GM12873 (cell line): Measurements from ENCODE around the gene KRTAP9-7.

Experiments
- TF ChIP-seq, protein P1 (sequence below): IDR thresholded peaks from 2 replicates; pipeline ENCODE4 v1.5.1; 2012; ENCODE audit warnings: low read depth, mild to moderate bottlenecking, moderate library complexity, low read length, control low read depth; ENCODE audit not compliant: insufficient read depth; ENCODE audit errors: missing control alignments

Gene KRTAP9-7

DNA sequence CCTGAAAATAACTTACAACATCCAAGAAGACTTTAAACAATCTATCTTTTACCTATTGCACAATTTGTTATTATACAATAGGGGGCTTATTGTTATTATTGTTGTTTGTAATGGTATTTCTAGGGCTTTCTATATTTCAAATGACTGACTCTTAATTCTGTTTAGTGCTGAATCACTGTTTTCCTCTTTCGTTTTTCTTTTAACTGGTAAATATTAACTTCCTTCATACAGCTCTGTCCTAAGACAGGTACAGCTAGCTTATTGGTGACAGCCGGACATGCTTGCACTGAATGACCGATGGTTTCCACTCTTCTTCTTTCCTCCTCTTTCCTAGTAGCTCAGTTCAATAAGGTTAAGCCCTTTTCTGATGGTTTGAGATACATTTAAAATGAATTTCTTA lies 11.6 kb downstream of the KRTAP9-7 start:
- TF ChIP-seq, protein P1, sequence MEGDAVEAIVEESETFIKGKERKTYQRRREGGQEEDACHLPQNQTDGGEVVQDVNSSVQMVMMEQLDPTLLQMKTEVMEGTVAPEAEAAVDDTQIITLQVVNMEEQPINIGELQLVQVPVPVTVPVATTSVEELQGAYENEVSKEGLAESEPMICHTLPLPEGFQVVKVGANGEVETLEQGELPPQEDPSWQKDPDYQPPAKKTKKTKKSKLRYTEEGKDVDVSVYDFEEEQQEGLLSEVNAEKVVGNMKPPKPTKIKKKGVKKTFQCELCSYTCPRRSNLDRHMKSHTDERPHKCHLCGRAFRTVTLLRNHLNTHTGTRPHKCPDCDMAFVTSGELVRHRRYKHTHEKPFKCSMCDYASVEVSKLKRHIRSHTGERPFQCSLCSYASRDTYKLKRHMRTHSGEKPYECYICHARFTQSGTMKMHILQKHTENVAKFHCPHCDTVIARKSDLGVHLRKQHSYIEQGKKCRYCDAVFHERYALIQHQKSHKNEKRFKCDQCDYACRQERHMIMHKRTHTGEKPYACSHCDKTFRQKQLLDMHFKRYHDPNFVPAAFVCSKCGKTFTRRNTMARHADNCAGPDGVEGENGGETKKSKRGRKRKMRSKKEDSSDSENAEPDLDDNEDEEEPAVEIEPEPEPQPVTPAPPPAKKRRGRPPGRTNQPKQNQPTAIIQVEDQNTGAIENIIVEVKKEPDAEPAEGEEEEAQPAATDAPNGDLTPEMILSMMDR, result no peak

DNA sequence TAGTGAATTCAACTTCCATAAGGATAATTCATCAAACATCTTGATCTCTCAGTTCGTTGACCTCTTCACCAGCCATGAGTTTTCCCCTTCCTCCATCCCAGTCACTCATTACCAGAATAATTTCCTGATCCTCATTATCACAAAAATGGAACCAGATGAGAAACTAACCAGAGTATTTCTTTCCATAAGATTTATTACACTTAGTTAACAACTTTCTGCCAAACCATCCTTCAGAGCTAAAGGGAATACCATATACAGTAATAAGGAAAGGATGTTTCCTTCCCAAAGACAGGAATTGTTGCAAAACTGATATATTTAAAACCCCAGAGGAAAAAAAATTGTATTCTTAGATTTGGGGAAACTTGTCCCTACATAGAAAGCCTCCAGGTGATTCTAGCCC lies 18.5 kb downstream of the KRTAP9-7 start:
- TF ChIP-seq, protein P1, result no peak

DNA sequence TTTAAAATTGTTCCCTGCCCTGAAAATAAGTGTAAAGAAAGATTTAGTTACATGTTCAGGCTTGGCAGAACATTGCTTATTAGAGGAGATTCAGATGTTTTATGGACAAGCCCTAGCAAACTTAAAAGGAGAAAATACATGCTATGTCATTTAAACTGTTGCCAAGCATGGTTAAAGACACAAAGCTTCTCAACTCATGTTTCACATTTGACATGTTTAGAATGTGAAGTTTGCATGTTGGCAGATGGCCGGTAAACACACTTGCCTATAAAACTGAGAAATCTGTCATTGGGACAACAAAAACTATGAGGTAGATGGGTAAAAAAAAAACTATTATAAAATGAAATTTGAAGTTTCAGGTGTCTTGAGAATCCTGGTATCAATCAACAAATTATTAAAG lies 21.3 kb downstream of the KRTAP9-7 start:
- TF ChIP-seq, protein P1, result no peak

DNA sequence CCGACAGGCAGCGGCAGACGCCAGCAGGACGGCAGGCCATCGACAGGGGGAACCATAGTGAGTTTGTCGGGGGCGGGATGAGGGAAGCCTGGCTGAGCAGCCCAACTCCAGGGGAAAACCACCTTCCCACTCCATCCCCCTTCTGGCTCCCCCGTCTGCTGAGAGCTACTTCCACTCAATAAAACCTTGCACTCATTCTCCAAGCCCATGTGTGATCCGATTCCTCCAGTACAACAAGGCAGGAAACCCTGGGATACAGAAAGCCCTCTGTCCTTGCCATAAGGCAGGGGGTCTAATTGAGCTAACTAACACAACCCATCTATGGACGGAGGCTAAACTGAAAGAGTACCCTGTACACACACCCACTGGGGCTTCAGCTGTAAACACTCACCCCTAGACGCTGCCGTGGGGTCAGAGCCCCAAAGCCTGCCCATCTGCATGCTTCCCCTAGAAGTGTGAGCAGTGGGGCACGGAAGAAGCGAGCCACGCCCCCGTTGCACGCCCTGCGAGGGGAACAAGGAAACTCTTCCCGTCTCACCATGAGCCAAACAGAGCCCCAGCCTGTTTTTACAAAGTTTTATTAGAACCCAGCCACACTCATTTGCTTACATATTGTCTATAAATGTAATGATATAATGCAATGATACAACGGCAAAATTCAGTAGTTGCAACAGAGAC lies 23.1 kb downstream of the KRTAP9-7 start:
- TF ChIP-seq, protein P1, result no peak

DNA sequence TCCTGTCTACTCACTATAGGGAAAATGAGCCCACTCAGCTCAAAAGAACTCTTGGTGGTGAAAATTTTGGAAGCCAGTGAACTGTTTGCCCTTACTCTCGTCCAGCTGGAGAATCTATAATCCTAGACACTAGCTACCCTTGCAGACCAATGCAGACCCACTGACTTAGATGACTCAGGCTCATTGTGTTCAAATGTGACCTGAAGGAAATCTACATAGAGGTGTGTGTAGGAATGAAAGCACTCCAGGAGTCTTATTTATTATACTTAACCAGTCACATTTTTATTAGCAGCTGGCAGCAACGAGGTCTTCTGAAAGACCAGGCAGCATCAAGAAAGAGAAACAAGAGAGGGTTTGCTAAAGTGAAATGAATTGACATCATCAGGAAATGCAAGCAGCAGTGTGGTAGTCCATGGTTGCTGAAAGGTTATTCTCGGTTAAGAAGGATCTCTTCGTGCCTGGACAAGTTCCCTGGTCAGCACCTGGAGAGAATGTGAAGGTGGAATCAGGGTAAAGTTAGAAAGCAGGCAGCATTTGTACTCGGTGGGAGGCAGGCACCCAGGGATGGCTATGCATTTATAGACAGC lies 25.8 kb downstream of the KRTAP9-7 start:
- TF ChIP-seq, protein P1, result no peak

DNA sequence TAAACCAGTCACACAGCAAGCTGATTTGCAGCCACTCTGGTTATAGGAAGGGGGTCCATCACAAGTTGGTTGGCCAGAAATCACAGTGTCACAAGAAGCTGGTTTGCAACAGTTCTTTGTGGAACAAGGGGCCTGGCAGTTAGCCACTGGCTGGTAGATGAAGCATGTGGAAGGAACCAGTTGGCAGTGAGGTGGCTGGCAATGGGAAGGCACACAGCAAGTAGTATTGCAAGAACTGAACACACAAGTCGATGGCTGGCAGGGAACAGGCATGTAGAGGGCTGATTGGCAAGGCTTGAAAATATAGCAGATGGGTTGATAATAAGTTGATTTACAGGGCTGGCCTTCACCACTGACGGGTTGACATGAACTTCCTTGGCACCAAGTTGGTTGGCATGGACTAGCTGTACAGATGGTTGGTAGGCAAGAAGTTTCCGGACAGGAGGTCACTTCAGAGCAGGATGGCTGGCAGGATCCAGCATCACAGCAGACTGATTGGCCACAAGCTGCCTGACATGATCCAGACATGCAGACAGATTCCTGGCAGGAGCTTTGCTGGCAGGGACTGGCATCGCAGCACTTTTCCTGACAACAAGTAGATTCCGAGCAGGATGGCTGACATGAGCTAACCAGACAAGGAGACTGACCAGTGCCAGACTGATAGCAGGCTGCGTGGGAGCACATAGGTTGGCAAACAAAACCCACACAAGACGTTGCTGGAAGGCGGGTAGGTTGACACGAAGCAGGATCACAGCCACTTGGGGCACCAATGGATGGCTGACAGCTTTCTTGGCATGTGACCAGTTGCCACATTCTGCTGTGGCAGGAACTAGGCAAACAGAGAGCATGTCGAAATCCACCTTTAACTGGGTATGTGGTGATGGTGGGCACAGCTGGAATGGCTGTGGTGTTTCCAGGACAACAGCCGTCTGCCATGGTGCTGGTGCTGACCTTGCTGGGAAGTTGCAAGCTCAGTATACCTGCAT lies 26.7 kb downstream of the KRTAP9-7 start, which contains the start of gene KRTAP29-1:
KRTAP29-1 (minus strand) TSS at position 936 of the 986 bp plus-strand sequence; CDS start at position 936, 0 bp downstream.
- TF ChIP-seq, protein P1, result no peak

DNA sequence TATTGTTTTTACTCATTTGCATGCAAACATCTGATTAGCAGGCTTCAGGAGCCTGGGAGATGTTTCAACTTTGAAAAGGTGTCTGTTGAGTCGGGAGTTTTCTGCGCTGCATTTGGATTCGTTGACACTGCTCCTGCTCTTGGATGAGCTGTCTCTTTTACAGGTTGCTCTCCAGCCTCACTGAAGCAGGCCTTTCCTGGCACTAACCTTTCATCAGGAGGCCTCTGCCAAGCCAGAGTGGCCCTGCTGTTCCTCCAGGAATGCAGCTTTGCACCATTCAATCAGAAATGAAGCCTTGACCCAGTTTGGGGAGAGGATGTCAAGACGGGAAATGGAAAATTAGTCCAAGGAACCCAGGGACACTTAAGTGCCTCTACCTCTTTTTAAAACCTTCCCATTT lies 27.5 kb downstream of the KRTAP9-7 start:
- TF ChIP-seq, protein P1, result no peak
